Large intestine (tissue), 3 donors: ENCODE results near the gene AGAP1. TPM values are rescaled to one million over a fixed set of nuclear protein-coding genes. Genes with fewer than 3 reads are reported as not detected.

Experiments used
- DNase-seq, 2 donors: peaks; one replicate each; pipeline versions ENCODE4 v3.0.0 to v3.0.0-alpha.2; 2013
- H3K27ac ChIP-seq: one replicate; pipeline ENCODE4 v1.5.1; 2013; ENCODE audit warnings: low read length
- H3K27me3 ChIP-seq: 2 replicates; pipeline ENCODE4 v1.6.1; 2013; ENCODE audit warnings: low read length; ENCODE audit not compliant: control insufficient read depth, insufficient read depth
- H3K36me3 ChIP-seq: 2 replicates; pipeline ENCODE4 v1.6.1; 2013; ENCODE audit warnings: low read length; ENCODE audit not compliant: control insufficient read depth, insufficient read depth
- H3K4me1 ChIP-seq: one replicate; pipeline ENCODE4 v1.6.1; 2013; ENCODE audit warnings: low read length; ENCODE audit not compliant: control insufficient read depth, insufficient read depth
- H3K4me3 ChIP-seq: one replicate; pipeline ENCODE4 v1.5.1; 2013; ENCODE audit warnings: low read length
- H3K9me3 ChIP-seq: one replicate; pipeline ENCODE4 v1.6.1; 2013; ENCODE audit warnings: mild to moderate bottlenecking, low read depth, low read length, moderate library complexity; ENCODE audit not compliant: control insufficient read depth
- WGBS: methylation state at CpG from one replicate; pipeline ENCODE4 v1.1.5; 2013; ENCODE audit warnings: low lambda C conversion rate; ENCODE audit not compliant: insufficient coverage; 5-methylcytosine and 5-hydroxymethylcytosine counted together
- polyA plus RNA-seq: library from polyadenylated mRNA; unstranded; fragments of 120-200 nt; gene quantifications from one replicate; pipeline ENCODE4 v1.2.1, GENCODE V29; 2013

The AGAP1 gene
- polyA plus RNA-seq, 1 donor, result 18.0 TPM

DNA sequence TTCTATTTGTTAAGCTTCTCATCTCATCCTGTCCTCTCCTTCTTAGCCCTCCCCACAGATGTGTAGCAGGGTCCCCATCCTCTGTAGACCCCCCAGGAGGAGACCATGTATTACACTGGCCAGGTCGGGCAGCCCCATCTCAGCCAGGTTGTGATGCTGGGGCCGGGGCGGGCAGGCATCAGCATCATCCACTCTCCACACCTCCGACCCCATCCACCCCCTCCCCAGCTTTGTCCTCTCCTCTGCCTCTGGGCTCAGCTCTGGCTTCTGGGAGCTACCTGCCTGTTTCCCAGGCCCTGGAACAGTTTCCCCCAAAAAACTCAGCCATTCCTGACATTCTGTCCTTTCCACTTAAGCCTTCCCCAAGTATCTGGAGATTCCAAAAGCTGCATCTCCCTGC, 625.2 kb downstream of the AGAP1 start:
- no peaks in the 10 kb centered on the region for H3K27me3 ChIP-seq
- no peak overlapping the region for H3K4me3 ChIP-seq
- no peaks in the 10 kb centered on the region for H3K4me1 ChIP-seq
- H3K9me3 ChIP-seq, result peaks cover 4% of the 10 kb centered on the region
- DNase-seq, result no peak
- H3K27ac ChIP-seq, result no peak overlapping the region
- no CpG with 5 or more reads among the region's 4 CpGs for WGBS
- H3K36me3 ChIP-seq, result peaks cover 14% of the 10 kb centered on the region

DNA sequence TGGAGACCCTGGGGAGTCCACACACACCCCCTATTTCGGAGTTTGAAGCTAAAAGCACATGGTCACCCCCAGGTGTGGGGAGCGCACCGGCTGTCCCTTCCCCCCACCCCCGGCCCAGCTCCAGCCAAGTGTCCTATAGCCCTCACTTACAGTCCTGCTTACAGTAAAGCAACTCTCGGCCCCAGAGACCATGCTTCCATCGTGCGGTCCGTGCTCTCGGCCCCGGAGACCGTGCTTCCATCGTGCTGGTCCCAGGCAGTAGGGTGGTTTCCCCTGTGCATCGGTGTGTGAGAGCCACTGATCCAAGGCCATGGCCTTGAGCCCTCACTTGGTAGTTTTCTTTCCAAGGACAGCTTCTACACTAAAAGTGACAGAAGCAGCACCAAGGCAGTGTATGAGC, 625.6 kb downstream of the AGAP1 start:
- no peaks in the 10 kb centered on the region for H3K4me1 ChIP-seq
- no peaks in the 10 kb centered on the region for H3K27me3 ChIP-seq
- no peak overlapping the region for H3K4me3 ChIP-seq
- peaks cover 17% of the 10 kb centered on the region for H3K36me3 ChIP-seq
- WGBS, result no CpG with 5 or more reads among the region's 13 CpGs
- no peak for DNase-seq
- no peak overlapping the region for H3K27ac ChIP-seq
- peaks cover 4% of the 10 kb centered on the region for H3K9me3 ChIP-seq

DNA sequence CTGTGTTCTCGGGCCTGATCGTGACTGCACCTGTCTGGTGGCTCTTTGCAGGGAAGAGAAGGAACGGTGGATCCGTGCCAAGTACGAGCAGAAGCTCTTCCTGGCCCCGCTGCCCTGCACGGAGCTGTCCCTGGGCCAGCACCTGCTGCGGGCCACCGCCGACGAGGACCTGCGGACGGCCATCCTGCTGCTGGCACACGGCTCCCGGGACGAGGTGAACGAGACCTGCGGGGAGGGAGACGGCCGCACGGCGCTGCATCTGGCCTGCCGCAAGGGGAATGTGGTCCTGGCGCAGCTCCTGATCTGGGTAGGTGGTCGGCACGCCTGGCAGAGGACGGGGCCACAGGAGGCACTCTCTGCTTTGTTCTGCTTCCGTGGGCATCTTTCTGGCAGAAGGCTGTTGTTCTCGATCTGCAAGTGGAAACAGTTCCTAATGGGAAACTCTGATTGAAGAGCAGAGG, 626.3 kb downstream of the AGAP1 start:
- Histone ChIP-seq H3K27ac (no peak overlapping the region), H3K4me3 (no peak overlapping the region), H3K9me3 (peaks cover 4% of the 10 kb centered on the region), H3K36me3 (peaks cover 23% of the 10 kb centered on the region), H3K4me1 (no peaks in the 10 kb centered on the region), H3K27me3 (no peaks in the 10 kb centered on the region)
- WGBS, result no CpG with 5 or more reads among the region's 29 CpGs
- DNase-seq, result no peak

DNA sequence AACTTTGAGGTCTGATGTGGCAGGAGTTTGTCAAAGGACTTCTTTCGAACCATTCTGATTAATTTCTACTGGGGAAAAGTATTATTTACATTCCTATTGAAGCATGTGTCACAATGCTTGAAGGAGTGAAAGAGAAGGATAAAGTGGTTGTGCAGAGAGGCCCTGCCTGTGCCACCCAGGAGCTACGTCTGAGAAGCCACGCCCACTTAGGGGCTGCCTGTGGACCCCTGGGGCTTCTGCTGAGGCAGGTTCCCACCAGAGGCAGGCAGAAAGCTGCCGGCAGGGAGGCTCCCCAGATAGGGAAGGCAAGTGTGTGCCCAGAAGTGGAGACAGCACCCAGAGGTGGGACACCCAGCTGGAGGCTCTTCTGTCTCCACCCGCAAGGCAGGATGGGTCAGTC, 627.0 kb downstream of the AGAP1 start:
- H3K36me3 ChIP-seq, result peaks cover 26% of the 10 kb centered on the region
- WGBS, result no CpG with 5 or more reads among the region's 5 CpGs
- peaks cover 4% of the 10 kb centered on the region for H3K9me3 ChIP-seq
- no peaks in the 10 kb centered on the region for H3K27me3 ChIP-seq
- no peak overlapping the region for H3K27ac ChIP-seq
- no peak overlapping the region for H3K4me3 ChIP-seq
- no peak for DNase-seq
- H3K4me1 ChIP-seq, result no peaks in the 10 kb centered on the region

DNA sequence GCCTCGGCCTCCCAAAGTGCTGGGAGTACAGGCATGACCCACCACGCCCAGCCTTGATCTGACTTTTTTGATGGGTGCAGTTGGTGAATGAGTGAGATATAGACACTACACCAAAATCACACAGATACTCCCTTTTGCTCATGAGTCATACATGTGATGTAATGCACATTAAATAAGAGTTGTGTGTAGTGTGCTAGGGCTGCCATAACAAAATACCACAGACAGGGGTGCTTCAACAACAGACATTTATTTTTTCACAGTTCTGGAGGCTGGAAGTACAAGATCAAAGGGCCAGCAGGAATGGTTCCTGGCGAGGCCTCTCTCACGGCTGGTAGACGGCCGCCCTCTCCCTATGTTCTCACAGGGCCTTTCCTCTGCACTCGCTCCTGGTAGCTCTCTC, 627.7 kb downstream of the AGAP1 start:
- no CpG with 5 or more reads among the region's 7 CpGs for WGBS
- no peak for DNase-seq

DNA sequence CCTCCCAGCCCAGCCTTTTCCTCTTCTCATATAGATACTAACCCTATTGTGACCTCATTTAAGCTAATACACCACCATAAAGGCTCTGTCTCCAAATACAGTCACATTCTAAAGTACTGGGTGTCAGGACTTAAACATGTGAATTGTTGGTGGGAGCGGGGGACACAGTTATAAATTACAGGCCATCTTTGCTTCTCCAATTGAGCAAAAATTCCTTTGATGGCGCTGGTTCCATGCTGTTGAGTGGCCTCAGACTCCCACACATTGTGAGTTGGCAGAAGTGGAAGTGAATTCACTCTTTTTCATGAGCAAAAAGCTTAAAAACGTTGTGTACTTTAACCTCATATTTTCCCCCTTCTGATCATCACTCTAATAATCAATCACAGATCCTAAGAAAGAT, 628.4 kb downstream of the AGAP1 start:
- DNase-seq, result no peak
- 88% methylated on average over 2 of the region's 3 CpGs for WGBS
- peaks cover 36% of the 10 kb centered on the region for H3K36me3 ChIP-seq
- H3K4me1 ChIP-seq, result no peaks in the 10 kb centered on the region
- no peak overlapping the region for H3K4me3 ChIP-seq
- H3K9me3 ChIP-seq, result peaks cover 4% of the 10 kb centered on the region
- H3K27ac ChIP-seq, result no peak overlapping the region
- H3K27me3 ChIP-seq, result no peaks in the 10 kb centered on the region

More for the DNA sequence above, 627.7 kb downstream of the AGAP1 start:
- no peak overlapping the region for H3K4me3 ChIP-seq
- no peaks in the 10 kb centered on the region for H3K27me3 ChIP-seq
- H3K36me3 ChIP-seq, result peaks cover 32% of the 10 kb centered on the region
- no peaks in the 10 kb centered on the region for H3K4me1 ChIP-seq
- H3K9me3 ChIP-seq, result peaks cover 4% of the 10 kb centered on the region
- H3K27ac ChIP-seq, result no peak overlapping the region

DNA sequence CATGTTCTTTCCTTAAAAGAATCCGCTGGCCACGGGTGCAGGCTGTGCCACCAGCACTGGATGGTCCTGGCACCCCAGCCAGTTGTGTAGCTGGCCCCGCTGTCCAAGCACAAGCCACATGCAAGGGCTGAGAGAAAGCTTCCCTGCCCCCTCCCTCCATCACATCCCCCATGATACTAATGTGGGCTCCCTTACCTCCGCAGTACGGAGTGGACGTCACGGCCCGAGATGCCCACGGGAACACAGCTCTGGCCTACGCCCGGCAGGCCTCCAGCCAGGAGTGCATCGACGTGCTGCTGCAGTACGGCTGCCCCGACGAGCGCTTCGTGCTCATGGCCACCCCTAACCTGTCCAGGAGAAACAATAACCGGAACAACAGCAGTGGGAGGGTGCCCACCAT, 629.9 kb downstream of the AGAP1 start:
- Histone ChIP-seq H3K4me3 (no peak overlapping the region), H3K9me3 (peaks cover 4% of the 10 kb centered on the region), H3K27me3 (no peaks in the 10 kb centered on the region), H3K27ac (no peak overlapping the region), H3K4me1 (no peaks in the 10 kb centered on the region), H3K36me3 (peaks cover 39% of the 10 kb centered on the region)
- no CpG with 5 or more reads among the region's 19 CpGs for WGBS
- DNase-seq, result no peak

DNA sequence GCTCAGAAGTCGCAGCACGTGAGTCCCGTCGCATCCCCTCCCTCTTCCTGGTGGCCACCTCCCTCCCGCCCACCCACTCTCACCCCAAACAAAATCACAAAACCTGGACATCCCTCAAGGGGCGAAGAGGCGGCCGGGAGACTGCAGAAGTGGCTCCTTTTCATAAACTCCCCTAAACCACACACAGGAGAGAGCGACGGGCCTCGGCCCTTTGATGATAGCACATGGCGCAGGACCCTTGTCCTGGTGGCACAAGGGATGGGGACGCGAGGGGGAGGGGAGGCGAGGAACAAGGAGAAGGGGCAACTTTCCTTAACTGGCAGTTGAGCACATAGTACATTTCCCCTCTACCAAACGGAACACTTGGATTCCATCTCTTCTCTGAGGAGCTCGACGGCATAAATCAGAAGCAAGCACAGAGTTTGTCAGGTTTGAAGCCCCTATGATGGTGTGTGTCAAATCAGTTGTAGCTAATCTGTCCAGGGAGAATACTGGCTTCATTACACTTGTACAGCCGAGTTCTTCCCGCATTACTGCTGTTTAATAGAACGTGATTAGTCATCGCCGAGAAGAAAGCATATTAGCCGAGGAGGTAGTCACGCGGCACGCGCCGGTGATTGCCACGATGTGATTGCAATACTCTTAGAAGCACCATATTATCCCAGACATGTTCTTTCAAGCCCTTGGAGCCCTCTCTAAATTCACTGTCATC, 630.5 kb downstream of the AGAP1 start:
- DNase-seq, result no peak
- Histone ChIP-seq H3K27me3 (no peaks in the 10 kb centered on the region), H3K4me3 (no peak overlapping the region), H3K4me1 (no peaks in the 10 kb centered on the region), H3K36me3 (peaks cover 42% of the 10 kb centered on the region), H3K27ac (no peak overlapping the region), H3K9me3 (peaks cover 4% of the 10 kb centered on the region)
- 100% methylated on average over 1 of the region's 30 CpGs for WGBS

DNA sequence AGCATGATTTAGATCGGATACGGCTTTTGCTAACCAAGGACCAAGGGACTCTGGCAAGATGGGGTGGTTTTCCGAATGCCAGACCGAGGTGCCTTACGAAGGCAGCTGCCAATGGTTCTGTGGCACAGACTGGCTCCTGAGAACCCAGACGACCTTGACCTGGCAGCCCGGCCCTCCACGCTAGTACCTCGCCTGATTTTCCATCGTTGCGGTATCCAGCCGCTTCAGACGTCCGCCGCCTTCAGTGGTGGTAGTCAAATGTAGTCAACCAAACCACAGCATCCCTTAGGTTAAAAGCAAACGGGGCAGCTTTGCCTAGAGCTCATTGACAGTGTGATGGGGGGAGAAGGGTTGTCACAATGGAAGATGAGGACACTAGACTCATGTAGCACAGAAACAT, 631.7 kb downstream of the AGAP1 start:
- DNase-seq, result no peak
- Histone ChIP-seq H3K4me1 (no peaks in the 10 kb centered on the region), H3K36me3 (peaks cover 41% of the 10 kb centered on the region), H3K9me3 (no peaks in the 10 kb centered on the region), H3K27ac (no peak overlapping the region), H3K27me3 (no peaks in the 10 kb centered on the region), H3K4me3 (no peak overlapping the region)
- no CpG with 5 or more reads among the region's 16 CpGs for WGBS

DNA sequence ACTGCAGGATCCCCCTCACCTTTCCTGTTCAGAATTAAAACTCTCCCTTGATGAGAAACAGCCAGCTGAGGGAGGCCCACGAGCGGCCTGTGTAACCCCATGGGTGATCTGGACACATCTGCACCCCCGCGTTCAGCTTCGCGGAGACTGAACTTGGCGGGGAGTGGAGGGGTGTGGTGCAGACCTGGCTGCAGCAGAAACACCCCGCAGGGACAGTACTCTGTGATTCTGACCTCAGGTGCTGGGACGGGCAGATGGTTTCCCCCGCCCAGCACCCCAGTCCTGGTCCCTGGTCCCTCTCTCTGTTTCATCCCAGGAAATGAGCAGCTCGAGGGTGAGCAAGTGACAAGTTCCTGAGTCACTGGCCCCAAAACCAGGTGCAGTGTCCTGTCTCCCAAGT, 633.2 kb downstream of the AGAP1 start:
- no CpG with 5 or more reads among the region's 11 CpGs for WGBS

DNA sequence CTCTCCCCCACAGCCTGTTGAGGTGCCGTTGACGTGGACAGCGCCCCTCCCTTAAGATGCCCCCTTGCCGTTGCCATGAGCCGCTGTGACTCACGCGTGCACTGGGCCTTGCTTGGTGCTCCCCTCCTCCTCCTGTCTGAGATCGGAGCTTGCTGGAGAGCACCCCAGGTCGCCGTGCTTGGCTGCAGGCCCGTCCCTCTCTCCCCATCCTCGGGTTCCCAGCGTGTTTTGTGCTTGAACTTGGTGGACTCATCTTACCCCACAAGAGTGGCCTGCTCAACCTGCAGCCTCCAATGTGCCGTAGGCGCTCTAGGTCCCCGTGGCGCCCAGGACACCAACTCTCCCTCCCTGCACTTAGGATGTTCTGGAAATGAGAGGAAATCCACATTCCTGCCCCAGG, 634.5 kb downstream of the AGAP1 start:
- no peaks in the 10 kb centered on the region for H3K4me1 ChIP-seq
- H3K27me3 ChIP-seq, result no peaks in the 10 kb centered on the region
- H3K4me3 ChIP-seq, result no peak overlapping the region
- WGBS, result no CpG with 5 or more reads among the region's 17 CpGs
- no peak for DNase-seq
- H3K36me3 ChIP-seq, result peaks cover 34% of the 10 kb centered on the region
- no peaks in the 10 kb centered on the region for H3K9me3 ChIP-seq
- H3K27ac ChIP-seq, result no peak overlapping the region

More for the DNA sequence above, 633.2 kb downstream of the AGAP1 start:
- no peaks in the 10 kb centered on the region for H3K27me3 ChIP-seq
- DNase-seq, result no peak
- H3K27ac ChIP-seq, result no peak overlapping the region
- no peaks in the 10 kb centered on the region for H3K4me1 ChIP-seq
- H3K4me3 ChIP-seq, result no peak overlapping the region
- peaks cover 34% of the 10 kb centered on the region for H3K36me3 ChIP-seq
- no peaks in the 10 kb centered on the region for H3K9me3 ChIP-seq
